ENCODE data around the gene LHX2.
"Not testable (repeated sequence)": the region's sequence is repeated elsewhere in the genome, so short reads cannot be mapped to it uniquely, and the experiment has no call there.

LHX2 gene

DNA sequence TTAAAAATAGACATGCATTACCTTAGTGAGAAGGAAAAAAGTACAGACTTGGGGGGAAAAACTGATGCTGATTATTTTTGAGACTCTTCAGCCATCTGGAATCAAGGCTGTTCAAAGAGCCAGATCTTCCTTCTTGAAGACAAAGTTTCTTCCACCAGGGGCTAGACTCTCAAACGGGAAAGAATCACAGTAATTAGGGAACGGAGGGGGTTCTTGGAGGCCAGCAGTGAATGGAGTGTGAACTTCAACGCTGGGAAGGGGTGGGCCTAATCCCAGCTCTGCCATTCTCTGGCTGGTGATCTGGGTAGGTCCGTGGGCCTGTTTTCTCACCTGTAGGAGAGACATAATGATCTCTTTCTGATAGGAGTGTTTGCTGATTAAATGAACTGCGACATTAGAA is 21.1 kb upstream of the LHX2 start:
- H3K4me3 ChIP-seq (replicated peaks; ENCODE audit: low read depth, low read length): no peak overlapping the region
- TF ChIP-seq, protein P1, sequence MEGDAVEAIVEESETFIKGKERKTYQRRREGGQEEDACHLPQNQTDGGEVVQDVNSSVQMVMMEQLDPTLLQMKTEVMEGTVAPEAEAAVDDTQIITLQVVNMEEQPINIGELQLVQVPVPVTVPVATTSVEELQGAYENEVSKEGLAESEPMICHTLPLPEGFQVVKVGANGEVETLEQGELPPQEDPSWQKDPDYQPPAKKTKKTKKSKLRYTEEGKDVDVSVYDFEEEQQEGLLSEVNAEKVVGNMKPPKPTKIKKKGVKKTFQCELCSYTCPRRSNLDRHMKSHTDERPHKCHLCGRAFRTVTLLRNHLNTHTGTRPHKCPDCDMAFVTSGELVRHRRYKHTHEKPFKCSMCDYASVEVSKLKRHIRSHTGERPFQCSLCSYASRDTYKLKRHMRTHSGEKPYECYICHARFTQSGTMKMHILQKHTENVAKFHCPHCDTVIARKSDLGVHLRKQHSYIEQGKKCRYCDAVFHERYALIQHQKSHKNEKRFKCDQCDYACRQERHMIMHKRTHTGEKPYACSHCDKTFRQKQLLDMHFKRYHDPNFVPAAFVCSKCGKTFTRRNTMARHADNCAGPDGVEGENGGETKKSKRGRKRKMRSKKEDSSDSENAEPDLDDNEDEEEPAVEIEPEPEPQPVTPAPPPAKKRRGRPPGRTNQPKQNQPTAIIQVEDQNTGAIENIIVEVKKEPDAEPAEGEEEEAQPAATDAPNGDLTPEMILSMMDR (IDR thresholded peaks at IDR 0.05; ENCODE audit: low read length, missing control alignments): no peak
- DNase-seq (ENCODE audit: low read depth): no peak

DNA sequence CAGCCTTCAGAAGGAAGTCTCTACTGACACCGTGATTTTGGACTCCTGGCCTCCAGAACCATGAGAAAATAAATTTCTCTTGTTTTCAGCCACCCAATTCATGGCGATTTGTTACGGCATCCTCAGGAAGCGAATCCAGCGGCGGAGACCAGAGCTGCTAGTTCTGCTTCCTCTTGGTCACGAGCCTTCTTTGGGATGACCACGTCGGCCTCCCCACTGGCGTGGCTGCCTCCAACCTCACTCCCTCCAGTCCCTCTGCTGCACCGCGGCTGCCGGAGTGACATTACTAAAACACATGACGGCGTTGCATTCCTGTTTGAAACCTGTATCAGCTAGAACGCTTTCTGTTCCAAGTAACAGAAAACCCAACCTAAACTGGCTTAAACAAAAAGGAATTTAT is 18.9 kb upstream of the LHX2 start:
- not testable (repeated sequence) for DNase-seq (ENCODE audit: low read depth)

DNA sequence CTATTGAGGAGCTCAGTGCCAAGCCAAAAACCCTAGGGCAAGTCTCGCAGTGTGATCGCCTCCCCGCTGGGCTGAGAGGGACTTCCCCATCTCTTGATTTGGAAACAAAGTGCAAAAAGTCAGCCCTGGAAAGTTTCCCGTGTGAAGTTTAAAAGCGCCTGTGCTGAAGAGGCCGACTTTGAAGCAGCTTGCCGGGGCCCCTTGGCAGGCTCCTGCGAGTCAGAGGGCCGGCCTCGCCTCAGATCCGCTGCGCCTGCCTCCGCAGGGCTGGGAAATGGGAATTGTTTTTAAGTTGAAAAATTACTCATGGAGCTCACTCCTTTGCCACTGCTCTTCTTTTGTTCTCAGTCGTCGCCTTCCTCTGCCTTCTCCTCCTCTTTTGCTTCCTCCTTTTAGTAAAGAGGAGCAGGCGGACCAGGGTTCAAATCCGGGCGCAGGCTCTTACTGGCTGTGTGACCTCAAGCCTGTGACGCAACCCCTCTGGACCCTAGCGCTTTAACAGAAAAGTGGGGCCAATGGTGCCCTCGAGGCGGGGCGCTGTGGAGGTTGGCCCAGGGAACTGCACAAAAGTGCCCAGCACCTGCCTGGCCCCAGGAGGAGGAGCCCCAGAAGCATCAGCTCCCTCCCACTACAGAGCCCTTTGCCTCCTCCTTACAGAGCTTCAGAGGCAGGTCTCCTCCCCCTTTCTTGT is 14.7 kb upstream of the LHX2 start:
- no peak overlapping the region for H3K4me3 ChIP-seq (replicated peaks; ENCODE audit: low read depth, low read length)
- TF ChIP-seq, protein P1 (IDR thresholded peaks at IDR 0.05; ENCODE audit: low read length, missing control alignments): no peak
- DNase-seq (ENCODE audit: low read depth): peak; percentile 38

More for the DNA sequence above, 18.9 kb upstream of the LHX2 start:
- not testable (repeated sequence) for H3K4me3 ChIP-seq (replicated peaks; ENCODE audit: low read depth, low read length)

DNA sequence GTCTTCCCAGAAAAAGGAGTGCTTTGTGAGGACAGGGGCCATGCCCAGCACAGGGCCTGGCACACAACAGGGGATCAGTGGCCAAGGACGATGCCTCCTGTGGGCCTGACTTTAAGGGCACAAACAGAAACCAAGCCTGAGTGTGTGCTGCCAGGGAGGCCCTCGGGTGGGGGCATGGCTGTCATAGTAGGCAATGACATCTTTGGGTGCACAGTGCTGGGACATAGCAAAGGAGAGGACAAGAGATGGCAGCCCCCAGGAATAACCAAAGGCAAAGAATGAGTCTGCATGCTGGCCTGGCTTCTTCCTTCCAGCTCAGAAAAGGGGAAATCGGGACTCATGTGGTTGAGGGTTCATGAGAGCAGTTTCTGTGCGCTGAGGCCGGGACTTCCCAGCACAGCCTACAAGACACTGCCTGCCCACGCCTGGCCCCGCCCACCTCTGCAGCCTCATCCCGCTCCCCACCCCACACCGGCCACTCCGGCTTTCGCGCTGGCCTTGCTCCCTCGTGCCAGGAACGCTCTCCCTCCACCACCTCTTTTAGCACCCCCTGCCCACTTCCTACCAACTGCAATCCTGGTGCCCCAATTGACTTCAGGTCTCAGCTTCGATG is 13.8 kb upstream of the LHX2 start:
- peak; percentile 13 for DNase-seq (ENCODE audit: low read depth)
- TF ChIP-seq, protein P1 (IDR thresholded peaks at IDR 0.05; ENCODE audit: low read length, missing control alignments): no peak
- no peak overlapping the region for H3K4me3 ChIP-seq (replicated peaks; ENCODE audit: low read depth, low read length)

DNA sequence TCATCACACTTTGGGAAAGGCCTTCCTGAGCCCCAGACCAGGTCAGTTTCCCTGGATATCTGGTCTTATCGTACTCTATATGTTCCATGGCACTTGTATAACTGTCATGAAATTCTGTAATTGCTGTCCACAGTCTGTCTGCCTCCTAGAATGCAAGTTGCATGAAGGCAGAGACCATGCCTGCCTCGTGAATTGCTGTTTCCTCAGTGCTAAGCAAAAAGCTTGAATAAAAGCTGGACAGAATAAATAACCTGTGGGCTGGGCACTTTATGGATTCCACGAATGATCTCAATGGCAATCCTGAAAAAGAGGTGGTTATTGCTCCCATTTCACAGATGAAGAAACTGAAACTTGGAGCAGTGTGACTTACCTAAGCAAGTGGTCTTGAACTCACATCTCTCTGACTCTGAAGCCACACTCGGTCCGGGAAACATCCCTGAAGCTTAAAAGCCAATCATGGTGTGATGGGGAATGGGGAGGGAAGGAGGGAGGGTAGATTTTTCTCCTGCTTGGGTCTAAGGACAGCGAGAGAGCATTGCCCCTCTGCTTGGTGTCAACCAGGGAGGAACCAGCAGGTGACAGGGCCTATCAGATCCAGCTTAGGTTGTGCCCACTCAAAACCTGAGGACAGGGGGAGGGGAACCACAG is 13.2 kb upstream of the LHX2 start:
- DNase-seq (ENCODE audit: low read depth): no peak
- TF ChIP-seq, protein P1 (IDR thresholded peaks at IDR 0.05; ENCODE audit: low read length, missing control alignments): no peak
- no peak overlapping the region for H3K4me3 ChIP-seq (replicated peaks; ENCODE audit: low read depth, low read length)

DNA sequence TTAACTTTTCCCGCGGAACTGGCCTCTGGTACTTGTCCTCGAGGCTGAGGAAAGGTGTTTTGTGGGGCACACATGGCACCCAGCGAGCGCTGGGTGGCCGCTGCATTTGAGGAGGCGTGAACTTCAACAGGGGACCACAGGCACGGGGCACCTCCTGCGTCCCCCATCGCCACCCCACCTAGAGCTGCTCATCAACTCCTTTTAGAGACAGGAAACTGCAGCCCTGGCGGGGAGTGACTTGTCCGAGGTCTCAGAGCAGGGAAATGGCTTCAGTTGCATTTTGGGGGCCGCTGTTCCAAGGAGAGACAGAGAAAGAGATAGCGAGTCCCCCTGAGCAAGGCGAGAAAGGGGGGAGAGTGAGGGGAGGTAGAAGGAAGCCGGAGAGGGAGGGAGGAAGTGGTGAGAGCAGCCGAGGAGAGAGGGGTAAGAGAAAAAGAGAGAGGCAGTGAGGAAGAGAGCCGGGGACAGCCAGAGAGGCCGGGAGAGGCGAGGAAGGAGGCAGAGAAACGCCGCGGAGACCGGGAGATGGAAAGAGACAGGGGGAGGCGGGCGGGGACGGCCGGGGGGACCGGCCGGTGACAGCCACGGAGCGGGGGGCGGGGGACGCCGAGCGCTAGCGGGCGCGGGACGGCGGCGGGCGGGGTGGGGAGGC is 12.5 kb upstream of the LHX2 start:
- TF ChIP-seq, protein P1 (IDR thresholded peaks at IDR 0.05; ENCODE audit: low read length, missing control alignments): no peak
- DNase-seq (ENCODE audit: low read depth): no peak
- peak overlapping the region; percentile 29 for H3K4me3 ChIP-seq (replicated peaks; ENCODE audit: low read depth, low read length)

DNA sequence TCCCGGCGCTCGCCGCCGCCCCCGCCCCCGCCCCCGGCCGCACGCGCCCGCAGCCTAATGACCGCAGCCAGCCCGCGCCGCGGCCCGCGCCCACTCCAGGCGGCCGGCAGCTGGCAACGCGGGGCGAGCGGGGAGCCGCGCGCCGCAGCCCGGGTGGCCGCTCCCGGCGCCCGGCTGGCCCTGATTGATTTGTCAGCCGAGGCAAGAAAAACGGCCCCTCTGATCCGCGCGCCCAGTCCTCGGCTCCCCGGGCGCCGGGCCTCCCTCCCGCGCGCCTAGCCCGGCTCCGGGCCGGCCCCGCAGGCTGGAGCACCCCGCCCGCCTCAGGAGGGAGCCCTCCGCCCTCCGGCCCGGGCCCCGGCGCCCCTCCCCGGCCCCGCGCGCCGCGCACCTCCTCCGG is 11.9 kb upstream of the LHX2 start:
- H3K4me3 ChIP-seq (replicated peaks; ENCODE audit: low read depth, low read length): no peak overlapping the region
- DNase-seq (ENCODE audit: low read depth): no peak
- TF ChIP-seq, protein P1 (IDR thresholded peaks at IDR 0.05; ENCODE audit: low read length, missing control alignments): no peak
